Dendritic cell treated with granulocyte-macrophage colony-stimulating factor and Interleukin-4, amounts not matched to agents 40 ng/mL and 50 ng/mL, for 4 days (primary cell): Measurements from ENCODE around the gene OLIG1.

Experiments used
- H3K27ac Mint-ChIP-seq: one replicate; pipeline ENCODE4 v1.8.0; 2022; ENCODE audit warnings: mild to moderate bottlenecking, mixed read lengths
- H3K27me3 Mint-ChIP-seq: one replicate; pipeline ENCODE4 v1.8.0; 2022; ENCODE audit warnings: mild to moderate bottlenecking, mixed read lengths
- H3K36me3 Mint-ChIP-seq: one replicate; pipeline ENCODE4 v1.8.0; 2022; ENCODE audit warnings: low read depth, mixed read lengths
- H3K4me1 Mint-ChIP-seq: one replicate; pipeline ENCODE4 v1.8.0; 2022; ENCODE audit warnings: low read depth, mixed read lengths
- H3K4me3 Mint-ChIP-seq: one replicate; pipeline ENCODE4 v1.8.0; 2022; ENCODE audit warnings: mild to moderate bottlenecking, moderate library complexity, mixed read lengths
- H3K9me3 Mint-ChIP-seq: one replicate; pipeline ENCODE4 v1.8.0; 2022; ENCODE audit warnings: mixed read lengths
- intact Hi-C: fragments of 100-400 bp; cut with micrococcal nuclease; formaldehyde crosslinking; loops from one replicate; pipeline ENCODE4 v1.15.0; 2022

Gene OLIG1

GRCh38 chr21:33037501-33037900 lies 32.4 kb upstream of the OLIG1 start:
- Mint-ChIP-seq H3K4me1 (peaks cover 36% of the 10 kb centered on the region), H3K9me3 (no peaks in the 10 kb centered on the region), H3K36me3 (no peaks in the 10 kb centered on the region), H3K27ac (no peak overlapping the region), H3K4me3 (no peak overlapping the region), H3K27me3 (peaks cover 22% of the 10 kb centered on the region)
- intact Hi-C loops = no loop called here

- peaks cover 4% of the 10 kb centered on the region for H3K27me3 Mint-ChIP-seq
- intact Hi-C loops = no loop called here
- H3K9me3 Mint-ChIP-seq = no peaks in the 10 kb centered on the region
- no peak overlapping the region for H3K4me3 Mint-ChIP-seq
- no peaks in the 10 kb centered on the region for H3K36me3 Mint-ChIP-seq
- H3K27ac Mint-ChIP-seq = no peak overlapping the region
- peaks cover 31% of the 10 kb centered on the region for H3K4me1 Mint-ChIP-seq
Measured at GRCh38 chr21:33039536-33039935, 30.4 kb upstream of the OLIG1 start.

DNA sequence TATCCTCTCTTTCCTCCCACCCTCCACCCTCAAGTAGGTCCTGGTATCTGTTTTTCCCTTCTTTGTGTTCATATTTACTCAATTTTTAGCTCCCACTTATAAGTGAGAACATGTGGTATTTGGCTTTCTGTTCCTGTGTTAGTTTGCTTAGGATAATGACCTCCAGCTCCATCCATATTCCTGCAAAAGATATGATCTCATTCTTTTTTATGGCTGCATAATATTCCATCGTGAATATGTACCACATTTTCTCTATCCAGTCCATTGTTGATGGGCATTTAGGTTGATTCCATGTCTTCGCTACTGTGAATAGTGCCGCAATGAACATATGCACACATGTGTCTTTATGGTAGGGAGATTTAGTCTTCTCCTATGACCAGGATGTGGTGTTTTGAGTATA lies 29.7 kb upstream of the OLIG1 start:
- H3K27ac Mint-ChIP-seq = no peak overlapping the region
- no peak overlapping the region for H3K4me3 Mint-ChIP-seq
- H3K9me3 Mint-ChIP-seq = no peaks in the 10 kb centered on the region
- intact Hi-C loops = no loop called here
- H3K36me3 Mint-ChIP-seq = no peaks in the 10 kb centered on the region
- H3K27me3 Mint-ChIP-seq = peaks cover 2% of the 10 kb centered on the region
- H3K4me1 Mint-ChIP-seq = peaks cover 26% of the 10 kb centered on the region

- Mint-ChIP-seq H3K36me3 (no peaks in the 10 kb centered on the region), H3K4me1 (peaks cover 15% of the 10 kb centered on the region), H3K27ac (no peak overlapping the region), H3K9me3 (no peaks in the 10 kb centered on the region), H3K27me3 (peaks cover 2% of the 10 kb centered on the region), H3K4me3 (no peak overlapping the region)
- intact Hi-C loops = no loop called here
Measured at GRCh38 chr21:33041981-33042380, 28.0 kb upstream of the OLIG1 start.

DNA sequence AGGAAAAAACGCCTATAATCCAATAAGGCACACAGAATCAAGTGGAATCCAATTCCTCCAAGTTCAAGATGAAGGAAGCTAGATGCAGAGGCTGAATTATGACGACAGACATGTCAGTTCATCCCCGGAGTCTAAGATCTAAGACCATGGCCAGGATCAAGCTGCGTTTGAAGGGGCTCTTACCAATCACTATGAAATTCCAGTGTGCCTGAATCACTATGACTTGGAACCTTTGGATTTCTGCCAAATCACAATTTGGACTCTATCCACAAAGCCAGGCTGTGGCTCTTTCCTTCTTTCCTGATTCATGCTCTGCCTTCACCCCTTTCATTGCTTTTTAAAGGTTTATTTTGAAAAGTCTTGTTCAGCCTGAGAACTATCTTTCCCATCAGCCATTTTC lies 27.1 kb upstream of the OLIG1 start:
- H3K36me3 Mint-ChIP-seq = no peaks in the 10 kb centered on the region

DNA sequence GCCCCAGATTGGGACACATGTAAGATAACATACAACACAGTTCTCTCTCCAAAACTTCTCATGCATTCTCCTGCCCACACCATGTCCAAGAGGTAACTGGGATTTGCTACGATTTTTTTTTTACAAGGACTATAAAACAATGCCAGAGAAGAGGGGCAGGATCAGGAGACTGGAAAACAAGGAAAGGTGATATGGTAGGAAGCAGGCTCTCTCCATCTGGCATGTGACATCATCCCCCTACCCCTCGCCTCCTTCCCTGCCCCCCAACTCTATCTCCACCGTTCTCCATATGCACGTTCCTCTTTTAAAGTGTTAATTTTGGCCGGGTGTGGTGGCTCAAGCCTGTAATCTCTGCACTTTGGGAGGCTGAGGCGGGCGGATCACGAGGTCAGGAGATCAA lies 23.5 kb upstream of the OLIG1 start:
- Mint-ChIP-seq H3K9me3 (no peaks in the 10 kb centered on the region), H3K4me1 (no peaks in the 10 kb centered on the region), H3K27ac (no peak overlapping the region), H3K36me3 (no peaks in the 10 kb centered on the region), H3K4me3 (no peak overlapping the region), H3K27me3 (peaks cover 2% of the 10 kb centered on the region)
- intact Hi-C loops = no loop called here

More for the DNA sequence above, 27.1 kb upstream of the OLIG1 start:
- intact Hi-C loops = no loop called here
- Mint-ChIP-seq H3K9me3 (no peaks in the 10 kb centered on the region), H3K4me3 (no peak overlapping the region), H3K27me3 (peaks cover 2% of the 10 kb centered on the region), H3K4me1 (peaks cover 7% of the 10 kb centered on the region), H3K27ac (no peak overlapping the region)

DNA sequence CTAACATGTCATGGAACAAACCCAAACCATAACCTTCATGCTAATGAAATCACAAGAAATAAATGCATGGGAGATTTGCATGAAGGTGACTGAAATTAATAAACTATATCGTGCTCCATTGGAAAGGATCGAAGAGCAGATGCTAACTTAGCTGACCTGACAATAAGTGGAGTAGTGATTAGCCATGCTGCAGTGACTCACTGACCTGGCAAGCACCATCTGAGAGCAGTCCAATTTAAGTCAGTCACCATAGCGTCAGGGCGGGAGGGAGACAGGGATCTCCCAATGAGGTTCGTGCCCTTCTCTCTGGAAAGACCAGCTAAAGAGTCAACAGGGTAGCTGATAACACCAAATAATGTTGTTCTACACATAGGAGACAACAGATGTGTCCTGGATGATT lies 22.7 kb upstream of the OLIG1 start:
- no peak overlapping the region for H3K4me3 Mint-ChIP-seq
- H3K9me3 Mint-ChIP-seq = no peaks in the 10 kb centered on the region
- no peak overlapping the region for H3K27ac Mint-ChIP-seq
- H3K36me3 Mint-ChIP-seq = no peaks in the 10 kb centered on the region
- no peaks in the 10 kb centered on the region for H3K4me1 Mint-ChIP-seq
- intact Hi-C loops = no loop called here
- H3K27me3 Mint-ChIP-seq = peaks cover 2% of the 10 kb centered on the region

DNA sequence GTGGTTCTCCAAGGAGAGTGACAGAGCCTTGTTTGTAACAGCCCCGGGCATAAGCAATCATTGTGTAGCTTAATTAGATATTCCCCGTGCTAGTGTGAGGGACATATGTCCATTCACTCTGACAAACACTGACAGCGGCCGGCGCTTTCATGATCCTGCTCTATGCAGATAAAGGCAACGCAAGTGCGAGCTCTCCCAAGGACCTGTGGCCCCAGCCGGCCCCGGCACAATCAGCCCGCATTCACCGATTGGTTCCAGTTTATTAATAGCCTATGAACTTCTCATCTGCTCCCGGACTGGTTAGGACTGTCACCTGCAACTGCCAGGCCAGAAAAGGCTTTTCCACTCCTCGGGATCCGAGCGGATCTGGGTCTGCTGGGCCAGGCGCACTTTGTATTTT lies 18.0 kb upstream of the OLIG1 start:
- H3K4me1 Mint-ChIP-seq = peaks cover 27% of the 10 kb centered on the region
- no peak overlapping the region for H3K4me3 Mint-ChIP-seq
- no peaks in the 10 kb centered on the region for H3K36me3 Mint-ChIP-seq
- no peaks in the 10 kb centered on the region for H3K27me3 Mint-ChIP-seq
- intact Hi-C loops = no loop called here
- no peaks in the 10 kb centered on the region for H3K9me3 Mint-ChIP-seq
- H3K27ac Mint-ChIP-seq = no peak overlapping the region

DNA sequence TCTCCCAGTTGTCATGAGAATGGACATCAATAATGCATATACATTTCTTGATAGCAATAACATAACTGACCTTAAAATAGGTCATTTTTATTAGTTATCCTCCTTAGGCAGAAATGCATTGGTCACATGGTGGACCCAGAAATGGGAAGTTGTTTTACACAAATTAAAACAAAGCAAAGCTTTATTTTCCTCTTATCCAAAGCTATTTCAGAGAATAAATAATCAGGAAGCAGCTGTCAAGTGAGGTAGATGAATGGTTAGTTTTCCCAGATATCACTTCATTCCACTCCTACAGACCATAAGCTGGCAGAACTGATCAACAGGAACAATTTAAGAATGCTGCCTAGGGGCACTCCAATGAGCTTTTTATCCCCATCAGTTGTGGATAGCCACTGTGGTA lies 16.0 kb upstream of the OLIG1 start:
- Mint-ChIP-seq H3K9me3 (no peaks in the 10 kb centered on the region), H3K27ac (no peak overlapping the region), H3K27me3 (no peaks in the 10 kb centered on the region), H3K4me1 (peaks cover 47% of the 10 kb centered on the region), H3K36me3 (no peaks in the 10 kb centered on the region), H3K4me3 (no peak overlapping the region)
- intact Hi-C loops = no loop called here

GRCh38 chr21:33055991-33056390 lies 13.9 kb upstream of the OLIG1 start:
- Mint-ChIP-seq H3K9me3 (no peaks in the 10 kb centered on the region), H3K4me1 (peaks cover 68% of the 10 kb centered on the region), H3K4me3 (no peak overlapping the region), H3K36me3 (no peaks in the 10 kb centered on the region), H3K27ac (no peak overlapping the region), H3K27me3 (peaks cover 1% of the 10 kb centered on the region)
- intact Hi-C loops = no loop called here

DNA sequence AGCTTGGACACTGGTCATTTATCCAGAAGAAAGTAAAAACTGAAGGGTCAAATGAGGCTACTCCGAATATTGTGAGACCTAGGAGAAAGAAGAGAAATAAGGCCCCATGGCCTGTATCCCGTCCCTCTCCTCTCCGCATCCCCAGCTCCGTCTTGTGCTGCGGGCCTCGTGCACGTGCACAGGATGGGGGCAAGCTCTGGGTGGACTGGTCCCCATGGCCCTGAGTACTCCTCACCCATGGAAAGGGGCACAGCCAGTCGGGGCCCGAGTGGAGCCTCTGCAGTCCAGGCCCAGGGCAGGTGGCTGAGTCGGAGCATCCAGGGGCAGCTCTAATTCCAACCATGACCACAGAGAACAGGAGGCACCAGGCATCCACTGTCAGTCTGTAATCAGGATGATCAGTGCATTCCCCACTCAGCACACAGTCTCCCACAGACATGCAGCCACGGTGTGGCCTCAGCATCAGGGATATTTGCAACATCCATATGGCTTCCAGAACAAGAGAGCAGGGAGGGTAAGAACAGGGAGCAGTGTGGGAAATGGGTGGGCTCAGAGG lies 12.5 kb upstream of the OLIG1 start:
- no peaks in the 10 kb centered on the region for H3K9me3 Mint-ChIP-seq
- H3K27ac Mint-ChIP-seq = peak overlapping the region; percentile 42
- peaks cover 73% of the 10 kb centered on the region for H3K4me1 Mint-ChIP-seq
- intact Hi-C loops = no loop called here
- peaks cover 1% of the 10 kb centered on the region for H3K27me3 Mint-ChIP-seq
- no peak overlapping the region for H3K4me3 Mint-ChIP-seq
- no peaks in the 10 kb centered on the region for H3K36me3 Mint-ChIP-seq

GRCh38 chr21:33058527-33058926 lies 11.4 kb upstream of the OLIG1 start:
- H3K36me3 Mint-ChIP-seq = no peaks in the 10 kb centered on the region
- peaks cover 1% of the 10 kb centered on the region for H3K27me3 Mint-ChIP-seq
- no peaks in the 10 kb centered on the region for H3K9me3 Mint-ChIP-seq
- H3K27ac Mint-ChIP-seq = peak overlapping the region; percentile 22
- peaks cover 82% of the 10 kb centered on the region for H3K4me1 Mint-ChIP-seq
- intact Hi-C loops = no loop called here
- no peak overlapping the region for H3K4me3 Mint-ChIP-seq

GRCh38 chr21:33058957-33059356 lies 11.0 kb upstream of the OLIG1 start:
- Mint-ChIP-seq H3K36me3 (no peaks in the 10 kb centered on the region), H3K4me1 (peaks cover 81% of the 10 kb centered on the region), H3K27ac (no peak overlapping the region), H3K27me3 (peaks cover 1% of the 10 kb centered on the region), H3K4me3 (no peak overlapping the region), H3K9me3 (no peaks in the 10 kb centered on the region)
- intact Hi-C loops = no loop called here

DNA sequence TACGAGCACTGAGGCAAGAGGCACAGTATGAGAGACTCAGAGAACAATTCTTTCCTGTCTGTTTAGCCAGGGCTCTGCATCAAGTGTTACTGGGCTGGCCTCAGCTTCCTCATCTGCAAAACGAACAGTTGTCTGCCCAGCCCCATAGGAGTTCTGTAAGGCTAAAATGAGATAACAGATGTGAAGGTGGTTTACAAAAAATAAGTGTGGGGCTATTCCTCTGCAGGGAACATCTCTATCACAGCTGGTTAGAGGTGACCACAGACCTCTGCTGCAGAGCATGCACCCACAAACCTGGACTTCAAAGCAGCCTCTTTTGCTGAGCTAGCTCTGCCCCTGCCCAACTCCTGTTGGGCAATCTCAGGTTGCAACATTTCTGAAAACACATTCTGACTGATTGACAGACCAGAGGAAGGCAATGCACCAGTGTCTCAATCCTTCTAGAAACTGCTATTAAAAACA lies 10.5 kb upstream of the OLIG1 start:
- Mint-ChIP-seq H3K27me3 (peaks cover 4% of the 10 kb centered on the region), H3K4me3 (no peak overlapping the region), H3K27ac (no peak overlapping the region), H3K36me3 (no peaks in the 10 kb centered on the region), H3K9me3 (no peaks in the 10 kb centered on the region), H3K4me1 (peaks cover 79% of the 10 kb centered on the region)
- intact Hi-C loops = no loop called here

GRCh38 chr21:33061233-33061632 lies 8.7 kb upstream of the OLIG1 start:
- peaks cover 8% of the 10 kb centered on the region for H3K27me3 Mint-ChIP-seq
- H3K9me3 Mint-ChIP-seq = no peaks in the 10 kb centered on the region

More at GRCh38 chr21:33061233-33061632, 8.7 kb upstream of the OLIG1 start:
- intact Hi-C loops = no loop called here
- Mint-ChIP-seq H3K4me3 (no peak overlapping the region), H3K4me1 (peaks cover 77% of the 10 kb centered on the region), H3K36me3 (no peaks in the 10 kb centered on the region), H3K27ac (no peak overlapping the region)
